ENCODE results near the gene KCNJ6. TPM values are rescaled to one million over a fixed set of nuclear protein-coding genes. Genes with fewer than 3 reads are reported as not detected.

Gene KCNJ6
- polyA plus RNA-seq, 1 of the 3 experiments (the other 2 are of a cell fraction): not detected

DNA sequence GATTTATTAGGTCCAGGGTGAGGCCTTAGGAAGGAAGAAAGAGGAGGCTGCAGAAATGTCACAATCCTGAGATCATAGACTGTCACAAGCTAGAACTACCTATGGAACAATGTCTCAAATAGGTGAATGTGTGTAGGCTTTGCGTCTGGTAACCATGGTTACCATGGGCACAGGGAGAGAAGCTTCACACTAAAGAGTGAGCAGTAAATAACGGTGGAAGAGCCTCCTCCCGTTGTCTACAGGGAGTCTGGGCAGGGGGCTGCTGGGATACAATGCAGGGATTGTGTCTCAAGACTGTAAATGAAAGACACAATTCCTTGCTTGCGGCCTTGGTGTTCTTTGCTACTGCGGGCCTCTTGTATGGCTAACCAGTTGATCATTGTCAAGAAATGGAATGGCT is 28.2 kb upstream of the KCNJ6 start:
- H4K20me1 ChIP-seq (ENCODE audit: insufficient read depth): no peaks in the 10 kb centered on the region

DNA sequence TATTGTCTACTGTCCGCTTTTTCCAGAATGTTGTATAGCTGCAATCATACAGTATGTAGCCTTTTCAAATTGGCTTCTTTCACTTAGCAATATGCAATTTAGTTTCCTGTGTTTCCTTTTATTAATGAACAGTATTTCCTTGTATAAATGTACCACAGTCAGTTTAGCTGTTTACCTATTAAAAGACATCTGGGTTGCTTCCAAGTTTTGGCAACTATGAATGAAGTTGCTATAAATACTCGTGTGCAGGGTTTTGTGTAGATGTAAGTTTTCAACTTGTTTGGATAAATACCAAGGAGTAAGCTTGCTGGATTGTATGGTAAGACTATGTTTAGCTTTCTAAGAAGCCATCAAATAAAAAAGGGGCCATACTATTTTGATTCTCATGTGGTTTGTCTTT is 24.4 kb upstream of the KCNJ6 start:
- no peaks in the 10 kb centered on the region for H3F3A ChIP-seq (replicated peaks; ENCODE audit: insufficient read depth)
- ChIA-PET CTCF (no interaction called here), POLR2A (no interaction called here)
- TF ChIP-seq MEF2A (IDR thresholded peaks at IDR 0.05; ENCODE audit: borderline replicate concordance, low read depth) (no peak), RFX5 (IDR thresholded peaks at IDR 0.05; ENCODE audit: low read length) (no peak)
- TF ChIP-seq, protein P1, sequence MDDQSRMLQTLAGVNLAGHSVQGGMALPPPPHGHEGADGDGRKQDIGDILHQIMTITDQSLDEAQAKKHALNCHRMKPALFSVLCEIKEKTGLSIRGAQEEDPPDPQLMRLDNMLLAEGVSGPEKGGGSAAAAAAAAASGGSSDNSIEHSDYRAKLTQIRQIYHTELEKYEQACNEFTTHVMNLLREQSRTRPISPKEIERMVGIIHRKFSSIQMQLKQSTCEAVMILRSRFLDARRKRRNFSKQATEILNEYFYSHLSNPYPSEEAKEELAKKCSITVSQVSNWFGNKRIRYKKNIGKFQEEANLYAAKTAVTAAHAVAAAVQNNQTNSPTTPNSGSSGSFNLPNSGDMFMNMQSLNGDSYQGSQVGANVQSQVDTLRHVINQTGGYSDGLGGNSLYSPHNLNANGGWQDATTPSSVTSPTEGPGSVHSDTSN (IDR thresholded peaks at IDR 0.05): no peak
- TF ChIP-seq, protein P2, sequence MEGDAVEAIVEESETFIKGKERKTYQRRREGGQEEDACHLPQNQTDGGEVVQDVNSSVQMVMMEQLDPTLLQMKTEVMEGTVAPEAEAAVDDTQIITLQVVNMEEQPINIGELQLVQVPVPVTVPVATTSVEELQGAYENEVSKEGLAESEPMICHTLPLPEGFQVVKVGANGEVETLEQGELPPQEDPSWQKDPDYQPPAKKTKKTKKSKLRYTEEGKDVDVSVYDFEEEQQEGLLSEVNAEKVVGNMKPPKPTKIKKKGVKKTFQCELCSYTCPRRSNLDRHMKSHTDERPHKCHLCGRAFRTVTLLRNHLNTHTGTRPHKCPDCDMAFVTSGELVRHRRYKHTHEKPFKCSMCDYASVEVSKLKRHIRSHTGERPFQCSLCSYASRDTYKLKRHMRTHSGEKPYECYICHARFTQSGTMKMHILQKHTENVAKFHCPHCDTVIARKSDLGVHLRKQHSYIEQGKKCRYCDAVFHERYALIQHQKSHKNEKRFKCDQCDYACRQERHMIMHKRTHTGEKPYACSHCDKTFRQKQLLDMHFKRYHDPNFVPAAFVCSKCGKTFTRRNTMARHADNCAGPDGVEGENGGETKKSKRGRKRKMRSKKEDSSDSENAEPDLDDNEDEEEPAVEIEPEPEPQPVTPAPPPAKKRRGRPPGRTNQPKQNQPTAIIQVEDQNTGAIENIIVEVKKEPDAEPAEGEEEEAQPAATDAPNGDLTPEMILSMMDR (IDR thresholded peaks at IDR 0.05): no peak
- H3K4me1 ChIP-seq (ENCODE audit: control insufficient read depth in 1 of 2, insufficient read depth in 2 of 2, low read depth in 1 of 2, low read length in 1 of 2): no peaks in the 10 kb centered on the region
- DNase-seq: no peak
- H3K79me2 ChIP-seq (ENCODE audit: insufficient read depth): no peaks in the 10 kb centered on the region
- no peaks in the 10 kb centered on the region for H4K20me1 ChIP-seq (ENCODE audit: insufficient read depth)
- 14% methylated on average over 2 of the region's 2 CpGs for WGBS (ENCODE audit: low lambda C conversion rate)
- no peak overlapping the region for H3K4me3 ChIP-seq (ENCODE audit: low read depth in 2 of 2, low read length in 1 of 2)
- no peak overlapping the region for H3K9ac ChIP-seq
- no peak overlapping the region for H3K27ac ChIP-seq (ENCODE audit: low read depth in 2 of 2, low read length in 1 of 2)
- no peaks in the 10 kb centered on the region for H3K9me2 ChIP-seq
- H3K9me3 ChIP-seq: no peaks in the 10 kb centered on the region
- H3K27me3 ChIP-seq (ENCODE audit: insufficient read depth): no peaks in the 10 kb centered on the region
- no peaks in the 10 kb centered on the region for H3K36me3 ChIP-seq (replicated peaks in 1 of 2; ENCODE audit: control insufficient read depth in 1 of 2, insufficient read depth in 2 of 2, low read length in 1 of 2)
- no peak overlapping the region for H2AFZ ChIP-seq (ENCODE audit: low read depth)
- no peak overlapping the region for H3K4me2 ChIP-seq

More for the DNA sequence above, 28.2 kb upstream of the KCNJ6 start:
- Histone ChIP-seq H3K4me2 (no peak overlapping the region), H2AFZ (ENCODE audit: low read depth) (no peak overlapping the region), H3K9me3 (no peaks in the 10 kb centered on the region), H3K4me3 (ENCODE audit: low read depth in 2 of 2, low read length in 1 of 2) (no peak overlapping the region), H3K9ac (no peak overlapping the region), H3K4me1 (ENCODE audit: control insufficient read depth in 1 of 2, insufficient read depth in 2 of 2, low read depth in 1 of 2, low read length in 1 of 2) (no peaks in the 10 kb centered on the region), H3K27me3 (ENCODE audit: insufficient read depth) (no peaks in the 10 kb centered on the region), H3K9me2 (no peaks in the 10 kb centered on the region), H3K79me2 (ENCODE audit: insufficient read depth) (no peaks in the 10 kb centered on the region), H3K36me3 (replicated peaks in 1 of 2; ENCODE audit: control insufficient read depth in 1 of 2, insufficient read depth in 2 of 2, low read length in 1 of 2) (no peaks in the 10 kb centered on the region), H3K27ac (ENCODE audit: low read depth in 2 of 2, low read length in 1 of 2) (no peak overlapping the region), H3F3A (replicated peaks; ENCODE audit: insufficient read depth) (no peaks in the 10 kb centered on the region)
- 46% methylated on average over 5 of the region's 5 CpGs for WGBS (ENCODE audit: low lambda C conversion rate)
- no peak for DNase-seq
- POLR2A ChIA-PET: no interaction called here
- CTCF ChIA-PET: no interaction called here
- no peak for TF ChIP-seq SIN3A (IDR thresholded peaks at IDR 0.05; ENCODE audit: borderline replicate concordance, low read depth, low read length)
- no peak for TF ChIP-seq FOXJ3 (CRISPR knock-in tag; IDR thresholded peaks at IDR 0.05)
- TF ChIP-seq CHD2 (IDR thresholded peaks at IDR 0.05; ENCODE audit: low read length, partially characterized antibody): no peak
- no peak for TF ChIP-seq FOXM1 (IDR thresholded peaks at IDR 0.05; ENCODE audit: low read depth)
- no peak for TF ChIP-seq GABPA (IDR thresholded peaks at IDR 0.05; ENCODE audit: low read depth)

DNA sequence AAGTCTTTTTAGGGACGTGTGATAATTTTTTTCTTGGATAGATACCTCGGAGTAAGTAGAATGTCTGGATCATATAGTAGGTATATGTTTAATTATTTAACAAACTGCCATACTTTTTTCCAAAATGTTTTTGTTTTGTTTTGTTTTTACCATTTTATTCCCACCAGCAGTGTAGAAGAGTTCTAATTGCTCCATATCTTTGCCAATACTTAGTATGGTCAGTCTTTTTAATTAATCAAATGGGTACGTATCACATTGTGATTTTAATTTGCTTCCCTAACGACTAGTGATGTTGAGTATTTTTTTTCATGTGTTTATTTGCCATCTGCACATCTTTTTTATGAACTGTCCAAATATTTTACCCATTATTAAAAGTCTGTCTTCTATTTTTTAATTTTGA is 23.6 kb upstream of the KCNJ6 start:
- Histone ChIP-seq H3K27ac (ENCODE audit: low read depth in 2 of 2, low read length in 1 of 2) (no peak overlapping the region), H3K9me3 (no peaks in the 10 kb centered on the region), H3K27me3 (ENCODE audit: insufficient read depth) (no peaks in the 10 kb centered on the region), H3K4me1 (ENCODE audit: control insufficient read depth in 1 of 2, insufficient read depth in 2 of 2, low read depth in 1 of 2, low read length in 1 of 2) (no peaks in the 10 kb centered on the region), H3K9ac (no peak overlapping the region), H2AFZ (ENCODE audit: low read depth) (no peak overlapping the region), H3K4me3 (ENCODE audit: low read depth in 2 of 2, low read length in 1 of 2) (no peak overlapping the region), H3F3A (replicated peaks; ENCODE audit: insufficient read depth) (no peaks in the 10 kb centered on the region), H3K79me2 (ENCODE audit: insufficient read depth) (no peaks in the 10 kb centered on the region), H4K20me1 (ENCODE audit: insufficient read depth) (no peaks in the 10 kb centered on the region), H3K36me3 (replicated peaks in 1 of 2; ENCODE audit: control insufficient read depth in 1 of 2, insufficient read depth in 2 of 2, low read length in 1 of 2) (no peaks in the 10 kb centered on the region), H3K9me2 (no peaks in the 10 kb centered on the region), H3K4me2 (no peak overlapping the region)
- DNase-seq: no peak
- 15% methylated on average over 4 of the region's 4 CpGs for WGBS (ENCODE audit: low lambda C conversion rate)
- TF ChIP-seq, protein P3, sequence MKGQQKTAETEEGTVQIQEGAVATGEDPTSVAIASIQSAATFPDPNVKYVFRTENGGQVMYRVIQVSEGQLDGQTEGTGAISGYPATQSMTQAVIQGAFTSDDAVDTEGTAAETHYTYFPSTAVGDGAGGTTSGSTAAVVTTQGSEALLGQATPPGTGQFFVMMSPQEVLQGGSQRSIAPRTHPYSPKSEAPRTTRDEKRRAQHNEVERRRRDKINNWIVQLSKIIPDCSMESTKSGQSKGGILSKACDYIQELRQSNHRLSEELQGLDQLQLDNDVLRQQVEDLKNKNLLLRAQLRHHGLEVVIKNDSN (IDR thresholded peaks at IDR 0.05; ENCODE audit: borderline replicate concordance, low read depth): no peak
- TF ChIP-seq FOXM1 (IDR thresholded peaks at IDR 0.05; ENCODE audit: low read depth) (no peak), NFIC (IDR thresholded peaks at IDR 0.05; ENCODE audit: borderline replicate concordance) (no peak), TCF12 (IDR thresholded peaks at IDR 0.05) (no peak), RFX5 (IDR thresholded peaks at IDR 0.05; ENCODE audit: low read length) (no peak), YY1 (IDR thresholded peaks at IDR 0.05; ENCODE audit: low read depth) (no peak), SMC3 (IDR thresholded peaks at IDR 0.05; ENCODE audit: low read depth, low read length) (no peak), RXRA (IDR thresholded peaks at IDR 0.05; ENCODE audit: borderline replicate concordance, low read depth) (no peak), FOXJ3 (CRISPR knock-in tag; IDR thresholded peaks at IDR 0.05) (no peak), SIN3A (IDR thresholded peaks at IDR 0.05; ENCODE audit: borderline replicate concordance, low read depth, low read length) (no peak), FOSL2 (IDR thresholded peaks at IDR 0.05; ENCODE audit: borderline replicate concordance, low read depth) (no peak)
- TF ChIP-seq, protein P2 (IDR thresholded peaks at IDR 0.05): no peak
- ChIA-PET CTCF (no interaction called here), POLR2A (no interaction called here)
